WI38 (cell line): ENCODE data around the gene TMEM108.

ENCODE experiments used
- H3K4me3 ChIP-seq: 2 replicates; pipeline ENCODE4 v1.5.1; 2011; ENCODE audit warnings: low read depth, mild to moderate bottlenecking, control low read depth, low read length
- TF ChIP-seq, protein P1 (sequence below): IDR thresholded peaks from 2 replicates; pipeline ENCODE4 v1.5.1; 2012; ENCODE audit warnings: low read depth, mild to moderate bottlenecking, control low read depth, low read length

Gene TMEM108

DNA sequence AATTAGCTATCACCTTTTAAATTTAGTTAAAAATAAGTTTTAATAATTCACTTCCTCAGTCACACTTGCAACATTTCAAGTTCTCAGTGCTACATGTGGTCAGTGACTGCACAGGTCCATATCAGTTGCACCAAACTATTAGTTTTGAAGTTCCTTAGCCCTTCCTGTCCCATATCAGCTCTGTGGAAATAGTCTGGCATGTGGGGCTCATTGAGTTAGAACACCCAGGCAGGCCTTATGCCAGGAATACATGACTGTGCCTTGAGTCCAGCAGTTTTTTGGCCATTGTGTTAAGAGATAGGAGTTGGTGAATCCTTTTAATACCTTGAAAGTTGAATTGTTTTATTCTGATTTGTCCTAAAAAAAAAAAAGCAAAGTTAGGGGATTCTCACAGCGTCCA, 207.9 kb downstream of the TMEM108 start:
- H3K4me3 ChIP-seq, result no peak overlapping the region
- TF ChIP-seq, protein P1, sequence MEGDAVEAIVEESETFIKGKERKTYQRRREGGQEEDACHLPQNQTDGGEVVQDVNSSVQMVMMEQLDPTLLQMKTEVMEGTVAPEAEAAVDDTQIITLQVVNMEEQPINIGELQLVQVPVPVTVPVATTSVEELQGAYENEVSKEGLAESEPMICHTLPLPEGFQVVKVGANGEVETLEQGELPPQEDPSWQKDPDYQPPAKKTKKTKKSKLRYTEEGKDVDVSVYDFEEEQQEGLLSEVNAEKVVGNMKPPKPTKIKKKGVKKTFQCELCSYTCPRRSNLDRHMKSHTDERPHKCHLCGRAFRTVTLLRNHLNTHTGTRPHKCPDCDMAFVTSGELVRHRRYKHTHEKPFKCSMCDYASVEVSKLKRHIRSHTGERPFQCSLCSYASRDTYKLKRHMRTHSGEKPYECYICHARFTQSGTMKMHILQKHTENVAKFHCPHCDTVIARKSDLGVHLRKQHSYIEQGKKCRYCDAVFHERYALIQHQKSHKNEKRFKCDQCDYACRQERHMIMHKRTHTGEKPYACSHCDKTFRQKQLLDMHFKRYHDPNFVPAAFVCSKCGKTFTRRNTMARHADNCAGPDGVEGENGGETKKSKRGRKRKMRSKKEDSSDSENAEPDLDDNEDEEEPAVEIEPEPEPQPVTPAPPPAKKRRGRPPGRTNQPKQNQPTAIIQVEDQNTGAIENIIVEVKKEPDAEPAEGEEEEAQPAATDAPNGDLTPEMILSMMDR, result no peak

DNA sequence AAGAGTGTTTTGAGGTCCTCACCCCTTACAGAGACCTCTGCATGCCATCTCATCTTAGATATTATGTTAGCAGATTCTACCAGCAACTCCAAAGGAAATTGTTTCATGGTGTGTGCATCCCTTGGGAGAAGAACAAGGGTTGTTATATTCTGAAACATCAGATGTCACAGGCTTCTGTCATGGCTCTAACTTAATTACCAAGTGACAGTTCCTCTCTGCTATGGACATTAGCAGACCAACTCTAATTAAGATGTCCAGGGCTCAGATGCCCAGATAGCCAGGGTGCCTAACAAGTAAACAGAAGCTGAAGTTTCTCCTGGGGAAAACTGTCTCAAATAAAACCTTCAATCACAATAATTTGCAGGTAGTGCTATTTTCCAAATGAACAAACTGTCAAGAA, 208.6 kb downstream of the TMEM108 start:
- TF ChIP-seq, protein P1, result no peak
- H3K4me3 ChIP-seq, result no peak overlapping the region

DNA sequence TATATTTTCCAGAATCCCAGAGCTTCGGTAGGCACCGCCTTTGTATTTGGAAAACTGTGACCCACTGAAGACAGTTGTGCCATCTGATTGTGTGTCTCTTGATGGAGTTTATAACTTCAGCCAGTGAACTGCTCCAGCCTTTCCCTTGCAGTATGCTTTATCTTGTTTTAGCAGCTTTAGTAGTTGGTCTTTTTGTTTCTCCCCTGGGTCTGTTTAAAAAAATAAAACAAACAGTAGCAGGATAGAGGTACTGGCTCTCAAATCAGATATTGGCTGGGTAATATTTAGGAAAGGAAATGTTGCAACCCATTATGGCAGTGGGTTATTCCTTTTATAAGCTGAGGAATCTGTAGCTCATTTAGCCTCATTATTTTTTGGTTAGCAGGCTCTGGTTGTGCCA, 210.2 kb downstream of the TMEM108 start:
- TF ChIP-seq, protein P1, result no peak
- H3K4me3 ChIP-seq, result no peak overlapping the region

DNA sequence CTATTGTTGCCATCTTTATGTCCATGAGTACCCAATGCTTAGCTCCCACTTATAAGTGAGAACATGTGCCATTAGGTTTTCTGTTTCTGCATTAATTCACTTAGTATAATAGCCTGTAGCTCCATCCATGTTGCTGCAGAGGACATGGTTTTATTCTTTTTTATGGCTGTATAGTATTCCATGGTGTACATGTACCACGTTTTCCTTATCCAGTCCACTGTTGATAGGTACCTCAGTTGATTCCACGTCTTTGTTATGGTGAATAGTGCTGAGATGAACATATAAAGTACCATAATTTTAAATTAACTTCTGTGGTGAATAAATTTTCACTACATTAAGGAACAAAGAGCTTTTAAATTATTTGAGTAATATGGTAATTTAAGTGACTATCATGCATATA, 211.3 kb downstream of the TMEM108 start:
- TF ChIP-seq, protein P1, result no peak
- H3K4me3 ChIP-seq, result no peak overlapping the region

DNA sequence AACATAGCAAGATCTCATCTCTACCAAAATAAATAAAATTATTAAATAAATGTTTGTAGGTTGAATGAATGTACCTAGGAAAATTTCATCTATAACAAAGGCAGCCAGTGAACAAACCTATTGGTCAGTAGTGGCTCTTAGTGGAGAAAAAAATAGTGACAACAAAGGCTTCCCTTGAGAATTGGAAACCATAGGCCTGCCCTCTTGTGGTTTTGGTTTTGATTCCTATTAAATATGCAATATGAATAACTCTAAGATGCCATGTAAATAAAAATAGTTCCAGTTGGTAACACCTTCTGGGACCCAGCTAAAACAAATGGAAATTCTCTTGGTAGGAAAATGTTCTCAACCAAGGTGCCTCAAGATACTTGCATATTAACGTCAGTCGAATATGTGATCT, 216.0 kb downstream of the TMEM108 start:
- no peak overlapping the region for H3K4me3 ChIP-seq
- TF ChIP-seq, protein P1, result no peak

DNA sequence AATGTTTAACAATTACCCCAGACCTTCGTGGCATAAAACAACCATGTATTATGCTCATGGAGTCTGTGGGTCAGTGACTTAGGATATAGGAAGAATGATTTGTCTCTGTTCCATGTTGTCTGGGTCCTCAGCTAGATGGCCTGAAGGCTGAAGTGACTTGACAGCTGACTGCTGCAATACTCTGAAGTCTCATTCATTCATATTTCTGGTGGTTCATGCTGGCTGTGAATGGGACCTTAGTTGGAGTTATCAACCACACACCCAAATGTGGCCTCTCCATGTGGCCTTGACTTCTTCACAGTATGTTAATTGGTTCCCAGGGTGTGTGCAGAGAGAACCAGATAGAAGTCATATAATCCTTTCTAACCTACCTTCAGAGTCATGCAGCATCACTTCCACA, 216.5 kb downstream of the TMEM108 start:
- TF ChIP-seq, protein P1, result no peak
- H3K4me3 ChIP-seq, result no peak overlapping the region

DNA sequence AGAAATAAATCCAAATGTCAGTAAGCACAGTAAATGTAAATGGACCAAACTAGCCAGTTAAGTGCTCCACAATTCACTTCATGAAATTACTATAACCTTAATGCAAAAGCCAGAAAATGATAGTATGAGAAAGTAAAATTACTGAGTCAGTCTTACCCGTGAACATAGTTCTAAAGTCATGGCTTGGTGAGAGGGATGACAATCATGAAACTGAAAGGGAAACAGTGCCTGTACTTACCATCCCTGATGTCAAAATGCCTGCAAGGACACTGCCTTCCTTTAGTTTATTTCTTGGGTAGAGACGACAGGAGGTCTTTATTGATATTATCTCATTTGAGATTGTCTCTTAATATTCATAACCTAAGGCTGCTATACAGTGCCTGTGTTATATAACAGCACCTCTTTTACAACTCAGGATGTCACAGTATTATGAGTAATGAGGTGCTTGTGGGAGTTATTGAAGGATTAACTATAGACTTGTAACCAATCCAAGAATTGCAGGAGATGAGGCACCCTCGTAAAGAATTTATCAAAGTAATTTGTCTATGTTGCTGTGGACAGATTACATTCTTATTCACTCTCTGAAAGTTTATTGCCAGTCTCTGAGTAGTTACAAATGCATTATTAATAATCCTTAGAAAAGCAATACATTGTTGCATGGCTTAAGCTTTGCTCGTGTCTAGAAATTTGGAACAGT, 218.7 kb downstream of the TMEM108 start:
- TF ChIP-seq, protein P1, result no peak
- no peak overlapping the region for H3K4me3 ChIP-seq
